Measurements from ENCODE around the gene CDH12.

DNA sequence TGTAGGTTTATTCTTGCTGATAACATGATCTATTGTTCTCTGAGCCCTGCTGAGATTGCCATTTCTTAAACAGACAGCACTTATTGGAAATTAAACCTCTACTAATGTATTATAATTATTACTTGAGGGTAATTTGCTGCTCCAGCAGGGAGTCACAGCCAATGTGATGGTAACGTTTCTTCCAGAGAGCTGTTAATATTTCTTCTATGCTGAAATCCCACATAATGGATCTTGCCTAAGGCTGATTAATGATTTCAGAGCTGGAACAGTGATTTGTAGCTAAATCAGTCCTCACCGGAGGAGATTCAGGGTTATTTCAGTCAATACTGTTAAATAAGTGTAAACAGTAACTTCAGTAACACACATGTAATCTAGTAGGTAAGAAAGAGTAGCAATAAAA is 170.1 kb downstream of the CDH12 start:
- TF ChIP-seq, protein P1, sequence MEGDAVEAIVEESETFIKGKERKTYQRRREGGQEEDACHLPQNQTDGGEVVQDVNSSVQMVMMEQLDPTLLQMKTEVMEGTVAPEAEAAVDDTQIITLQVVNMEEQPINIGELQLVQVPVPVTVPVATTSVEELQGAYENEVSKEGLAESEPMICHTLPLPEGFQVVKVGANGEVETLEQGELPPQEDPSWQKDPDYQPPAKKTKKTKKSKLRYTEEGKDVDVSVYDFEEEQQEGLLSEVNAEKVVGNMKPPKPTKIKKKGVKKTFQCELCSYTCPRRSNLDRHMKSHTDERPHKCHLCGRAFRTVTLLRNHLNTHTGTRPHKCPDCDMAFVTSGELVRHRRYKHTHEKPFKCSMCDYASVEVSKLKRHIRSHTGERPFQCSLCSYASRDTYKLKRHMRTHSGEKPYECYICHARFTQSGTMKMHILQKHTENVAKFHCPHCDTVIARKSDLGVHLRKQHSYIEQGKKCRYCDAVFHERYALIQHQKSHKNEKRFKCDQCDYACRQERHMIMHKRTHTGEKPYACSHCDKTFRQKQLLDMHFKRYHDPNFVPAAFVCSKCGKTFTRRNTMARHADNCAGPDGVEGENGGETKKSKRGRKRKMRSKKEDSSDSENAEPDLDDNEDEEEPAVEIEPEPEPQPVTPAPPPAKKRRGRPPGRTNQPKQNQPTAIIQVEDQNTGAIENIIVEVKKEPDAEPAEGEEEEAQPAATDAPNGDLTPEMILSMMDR (IDR thresholded peaks at IDR 0.05) = no peak
- TF ChIP-seq POLR2A (IDR thresholded peaks at IDR 0.05; ENCODE audit: low read depth) = no peak
- no peak for TF ChIP-seq POLR2AphosphoS5 (IDR thresholded peaks at IDR 0.05)
- no peak for TF ChIP-seq EP300 (IDR thresholded peaks at IDR 0.05)
